Naive thymus-derived CD4-positive, alpha-beta T cell (primary cell): ENCODE measurements around the gene ATP1A3. TPM values are rescaled to one million over a fixed set of nuclear protein-coding genes. Genes with fewer than 3 reads are reported as not detected.

Experiments used
- ATAC-seq: fragments of 150-1000 bp; cut with Tn5 transposase; 2 replicates; pipeline ENCODE4 v1.10.0; 2021; ENCODE audit warnings: mild to moderate bottlenecking, moderate library complexity
- CTCF ChIA-PET: fragments of 350-600 bp; sonication (Branson Sonifier 250); formaldehyde crosslinking; loops from one replicate; lab custom pipeline; 2021; ENCODE audit warnings: antibody characterized with exemption; lab: Charles Lee
- POLR2A ChIA-PET: fragments of 350-600 bp; sonication (Branson Sonifier 250); formaldehyde crosslinking; loops from one replicate; lab custom pipeline; 2021; ENCODE audit warnings: antibody characterized with exemption, inconsistent platforms; lab: Charles Lee
- DNase-seq, 9 donors: peaks; one replicate each; pipeline versions ENCODE4 v3.0.0 to v3.0.0-alpha.2; 2020 to 2022; ENCODE audit warnings: mixed read lengths in 1 of 9
- H3K27ac ChIP-seq: one replicate; pipeline ENCODE4 v1.7.0; 2013; ENCODE audit warnings: mild to moderate bottlenecking, low read depth, low read length, moderate library complexity
- H3K27me3 ChIP-seq, 2 donors: one replicate each; pipeline ENCODE4 v1.7.0; 2013; ENCODE audit warnings: low read length in 2 of 2, mild to moderate bottlenecking in 2 of 2, moderate library complexity in 2 of 2; ENCODE audit not compliant: control insufficient read depth in 2 of 2, insufficient read depth in 2 of 2
- H3K36me3 ChIP-seq, 3 experiments: 1 replicate in 2 of 3; 2 replicates in 1 of 3; pipeline ENCODE4 v1.7.0; 2013; ENCODE audit warnings: low read length in 3 of 3, mild to moderate bottlenecking in 3 of 3, moderate library complexity in 1 of 3; ENCODE audit not compliant: insufficient read depth in 3 of 3, control insufficient read depth in 2 of 3
- H3K4me1 ChIP-seq, 2 donors: one replicate each; pipeline ENCODE4 v1.7.0; 2013; ENCODE audit warnings: low read length in 2 of 2, mild to moderate bottlenecking in 2 of 2, moderate library complexity in 1 of 2; ENCODE audit not compliant: control insufficient read depth in 2 of 2, insufficient read depth in 2 of 2
- H3K4me3 ChIP-seq: 2 replicates; pipeline ENCODE4 v1.7.0; 2013; ENCODE audit warnings: mild to moderate bottlenecking, low read length
- H3K9me3 ChIP-seq, 3 experiments: 1 replicate in 2 of 3; 2 replicates in 1 of 3; pipeline ENCODE4 v1.7.0; 2013; ENCODE audit warnings: low read length in 3 of 3; ENCODE audit not compliant: control insufficient read depth in 2 of 3
- H3K27ac Mint-ChIP-seq, 9 donors: one replicate each; pipeline ENCODE4 v1.8.0; 2020 to 2022; ENCODE audit warnings: mixed read lengths in 9 of 9, mild to moderate bottlenecking in 8 of 9, moderate library complexity in 5 of 9, inconsistent platforms in 2 of 9
- H3K27me3 Mint-ChIP-seq, 5 donors: one replicate each; pipeline ENCODE4 v1.8.0; 2021 to 2022; ENCODE audit warnings: mixed read lengths in 5 of 5, mild to moderate bottlenecking in 1 of 5
- H3K36me3 Mint-ChIP-seq, 5 donors: one replicate each; pipeline ENCODE4 v1.8.0; 2020 to 2022; ENCODE audit warnings: mixed read lengths in 5 of 5, mild to moderate bottlenecking in 3 of 5, inconsistent platforms in 1 of 5
- H3K4me1 Mint-ChIP-seq, 7 donors: one replicate each; pipeline ENCODE4 v1.8.0; 2020 to 2022; ENCODE audit warnings: mixed read lengths in 7 of 7, mild to moderate bottlenecking in 3 of 7, inconsistent platforms in 1 of 7
- H3K4me3 Mint-ChIP-seq, 10 donors: one replicate each; pipeline ENCODE4 v1.8.0; 2020 to 2022; ENCODE audit warnings: mild to moderate bottlenecking in 10 of 10, mixed read lengths in 10 of 10, moderate library complexity in 6 of 10, inconsistent platforms in 2 of 10
- H3K9me3 Mint-ChIP-seq, 11 donors: one replicate each; pipeline ENCODE4 v1.8.0; 2020 to 2022; ENCODE audit warnings: mixed read lengths in 11 of 11, mild to moderate bottlenecking in 4 of 11, inconsistent platforms in 1 of 11, moderate library complexity in 1 of 11
- intact Hi-C, 2 donors: fragments of 100-400 bp; cut with micrococcal nuclease; formaldehyde crosslinking; loops; one replicate each; pipeline ENCODE4 v1.15.1; 2023
- polyA plus RNA-seq, 2 donors: library from polyadenylated mRNA; unstranded; fragments of 300-500 nt; fragmentation: Illumina TruSeq; gene quantifications; one replicate each; pipeline ENCODE4 v1.2.3, GENCODE V29; 2021
- total RNA-seq, 6 experiments: library from RNA in 5 of 6; stranded (reverse) in 5 of 6; gene quantifications; 1 replicate in 5 of 6; 2 replicates in 1 of 6; pipeline ENCODE4 v1.2.3 and lab custom pipeline; 2021 to 2026

The ATP1A3 gene
- total and polyA plus RNA-seq, 7 experiments from 2014 or later: 0.54 to 5.0 (median 2.7) TPM

DNA sequence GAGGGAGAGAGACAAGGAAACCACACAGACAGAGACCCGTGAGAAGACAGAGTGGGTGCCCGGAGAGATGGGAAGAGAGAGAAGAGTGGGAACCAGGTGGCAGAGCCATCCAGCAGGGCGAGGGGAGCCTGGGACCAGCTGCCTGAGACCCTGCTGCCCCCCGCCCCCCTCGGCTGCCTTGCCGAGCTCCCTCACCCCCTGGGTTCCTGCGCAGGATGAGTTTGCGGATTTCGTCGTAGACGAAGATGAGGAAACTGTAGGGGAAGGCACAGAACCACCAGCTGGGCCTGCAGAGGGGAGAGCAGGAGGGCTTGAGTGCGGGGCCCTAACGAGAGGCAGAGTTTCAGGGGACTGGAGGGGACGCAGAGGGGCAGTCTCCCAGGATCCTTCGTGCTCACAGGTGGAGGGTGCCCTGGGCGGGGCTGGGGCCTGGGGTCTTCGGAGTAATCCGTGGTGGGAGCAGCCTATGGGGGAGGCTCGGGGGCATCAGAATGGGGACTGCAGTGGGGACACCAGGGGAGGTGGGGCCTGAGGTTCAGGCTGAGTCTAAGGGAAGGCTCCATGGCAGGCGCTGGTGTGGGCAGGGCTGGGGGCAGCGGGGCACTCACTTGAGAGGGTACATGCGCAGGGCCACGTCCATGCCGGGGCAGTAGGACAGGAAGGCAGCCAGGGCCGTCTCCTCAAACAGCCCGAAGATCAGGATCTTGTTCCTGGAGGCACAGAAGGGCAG, 26.8 kb downstream of the ATP1A3 start:
- H3K4me1 ChIP-seq: no peaks in the 10 kb centered on the region
- peaks cover 0 to 11% (median 0%) of the 10 kb centered on the region in 5 donors for H3K36me3 Mint-ChIP-seq
- H3K27ac Mint-ChIP-seq: peak overlapping the region in 1 of 9 donors; percentile 16
- ChIA-PET POLR2A (no interaction called here), CTCF (no interaction called here)
- peaks cover 0 to 5% (median 0%) of the 10 kb centered on the region in 7 donors for H3K4me1 Mint-ChIP-seq
- no peaks in the 10 kb centered on the region for H3K27me3 ChIP-seq
- no peaks in the 10 kb centered on the region for H3K36me3 ChIP-seq
- H3K4me3 Mint-ChIP-seq: peak overlapping the region in 1 of 10 donors; percentile 41
- H3K9me3 ChIP-seq: no peaks in the 10 kb centered on the region
- peaks cover 0 to 2% (median 0%) of the 10 kb centered on the region in 5 donors for H3K27me3 Mint-ChIP-seq
- intact Hi-C loops: no loop called here
- DNase-seq (no peak), ATAC-seq (peak; percentile 67)
- H3K9me3 Mint-ChIP-seq: peaks cover 0 to 1% (median 0%) of the 10 kb centered on the region in 11 donors
- H3K4me3 ChIP-seq: no peak overlapping the region
- H3K27ac ChIP-seq: no peak overlapping the region

DNA sequence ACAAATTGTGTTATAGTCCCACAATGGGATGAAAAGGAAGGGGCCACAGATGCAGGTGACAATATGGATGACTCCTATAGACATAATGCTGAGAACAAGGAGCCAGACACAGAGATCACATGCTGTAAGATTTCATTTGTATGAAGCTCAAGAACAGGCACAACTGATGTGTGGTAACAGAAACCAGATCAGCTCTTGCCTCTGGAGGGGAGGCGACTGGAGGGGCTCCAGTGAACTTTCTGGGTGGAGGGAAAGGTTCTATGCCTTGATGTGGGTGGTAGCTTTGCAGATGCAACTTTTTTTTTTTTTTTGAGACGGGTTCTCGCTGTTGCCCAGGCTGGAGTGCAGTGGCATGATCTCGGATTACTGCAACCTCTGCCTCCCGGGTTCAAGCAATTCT, 28.9 kb downstream of the ATP1A3 start:
- Mint-ChIP-seq H3K4me1 (peaks cover 0 to 5% (median 0%) of the 10 kb centered on the region in 7 donors), H3K9me3 (peaks cover 0 to 1% (median 0%) of the 10 kb centered on the region in 11 donors), H3K4me3 (no peak overlapping the region), H3K36me3 (peaks cover 0 to 5% (median 0%) of the 10 kb centered on the region in 5 donors), H3K27me3 (peaks cover 0 to 2% (median 0%) of the 10 kb centered on the region in 5 donors), H3K27ac (peak overlapping the region in 1 of 9 donors; percentile 51)
- Histone ChIP-seq H3K27ac (no peak overlapping the region), H3K27me3 (no peaks in the 10 kb centered on the region), H3K36me3 (no peaks in the 10 kb centered on the region), H3K4me3 (no peak overlapping the region), H3K4me1 (no peaks in the 10 kb centered on the region), H3K9me3 (no peaks in the 10 kb centered on the region)
- POLR2A ChIA-PET: no interaction called here
- DNase-seq (no peak), ATAC-seq (no peak)
- CTCF ChIA-PET: no interaction called here
- intact Hi-C loops: no loop called here

DNA sequence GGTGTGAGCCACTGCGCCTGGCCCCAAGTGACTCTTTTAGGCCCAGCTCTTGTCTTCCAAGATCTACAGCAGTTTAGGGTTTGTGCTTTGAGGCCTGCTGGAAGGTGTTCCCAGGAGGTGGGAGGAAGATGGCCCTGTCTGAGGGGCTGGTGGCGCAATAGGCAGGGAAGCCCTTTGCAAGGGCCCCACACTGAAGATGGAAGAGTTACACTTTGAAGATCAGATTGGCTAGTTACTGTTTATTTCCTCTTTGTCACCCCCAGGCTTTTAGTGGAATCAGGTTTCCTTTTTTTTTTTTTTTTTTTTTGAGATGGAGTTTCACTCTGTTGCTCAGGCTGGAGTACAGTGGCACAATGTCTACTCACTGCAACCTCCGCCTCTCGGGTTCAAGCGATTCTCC, 33.1 kb downstream of the ATP1A3 start:
- Mint-ChIP-seq H3K9me3 (no peaks in the 10 kb centered on the region), H3K4me3 (peak overlapping the region in 4 of 10 donors; percentile 12 to 51 (median 28)), H3K36me3 (peaks cover 0 to 6% (median 0%) of the 10 kb centered on the region in 5 donors), H3K27me3 (no peaks in the 10 kb centered on the region), H3K4me1 (peaks cover 17 to 22% (median 18%) of the 10 kb centered on the region in 7 donors), H3K27ac (peak overlapping the region in 1 of 9 donors; percentile 38)
- POLR2A ChIA-PET: no interaction called here
- no peaks in the 10 kb centered on the region for H3K9me3 ChIP-seq
- H3K4me1 ChIP-seq: peaks cover 8 to 9% of the 10 kb centered on the region in 2 donors
- ATAC-seq: no peak
- CTCF ChIA-PET: no interaction called here
- H3K36me3 ChIP-seq: peaks cover 0 to 15% (median 0%) of the 10 kb centered on the region in 3 experiments
- intact Hi-C loops: no loop called here
- no peak for DNase-seq
- no peak overlapping the region for H3K4me3 ChIP-seq
- no peak overlapping the region for H3K27ac ChIP-seq
- H3K27me3 ChIP-seq: no peaks in the 10 kb centered on the region

DNA sequence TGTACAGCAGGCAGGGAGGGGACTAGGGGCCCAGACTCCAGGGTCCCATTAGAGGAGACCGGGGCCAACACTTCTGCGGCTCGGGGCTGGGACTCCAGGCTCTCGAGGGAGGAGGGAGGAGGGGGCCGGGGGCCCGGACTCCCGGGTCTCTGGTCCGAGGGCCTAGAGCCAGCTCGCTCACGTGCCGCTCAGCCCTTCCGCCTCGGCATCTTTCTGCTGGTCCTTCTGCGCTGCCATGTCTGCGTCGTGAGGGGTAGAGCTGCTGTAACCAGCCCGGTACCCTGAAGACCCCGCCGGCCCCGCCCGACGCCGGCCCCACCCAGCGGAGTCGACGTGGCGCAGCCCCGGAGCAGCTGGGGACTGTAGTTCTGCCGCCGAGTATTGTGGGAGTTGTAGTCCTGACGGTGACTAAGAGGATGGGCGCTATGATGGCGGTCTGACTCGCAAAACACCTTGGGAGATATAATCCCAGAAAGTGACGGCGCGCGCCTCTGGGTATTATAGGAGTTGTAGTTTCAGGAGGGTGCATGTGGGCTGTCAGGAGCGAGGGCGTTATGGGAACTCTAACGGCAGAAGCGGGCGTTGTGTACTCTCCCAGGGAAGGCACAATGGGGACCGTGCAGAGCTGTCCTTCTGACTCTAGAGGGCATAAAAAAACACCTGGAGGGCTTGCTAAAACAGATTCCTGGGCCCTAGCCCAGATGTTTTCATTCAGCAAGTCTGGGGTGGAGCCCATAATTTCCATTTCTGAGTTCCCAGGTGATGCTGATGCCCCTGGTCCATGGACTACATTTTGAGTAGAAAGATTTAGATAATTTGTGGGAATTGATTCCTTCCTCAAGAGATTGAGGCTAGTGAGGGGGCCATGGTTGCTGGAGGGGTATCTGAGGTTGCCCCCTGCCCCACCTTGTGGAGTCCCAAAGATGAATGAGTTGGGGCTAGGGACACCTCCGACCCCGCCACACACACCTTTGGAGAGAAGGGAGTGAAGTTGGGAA, 34.7 kb downstream of the ATP1A3 start, which contains the start of gene RABAC1:
Gene RABAC1, minus strand, starts transcription at position 266 of the 998 bp plus-strand sequence. Its CDS starts 29 bp downstream, at position 237.
- peak within 1 kb of the TSS; percentile 74 to 94 (median 90) for H3K27ac Mint-ChIP-seq
- Histone ChIP-seq H3K9me3 (no peaks in the 10 kb centered on the region), H3K4me3 (peak within 1 kb of the TSS; percentile 78), H3K27me3 (no peaks in the 10 kb centered on the region), H3K4me1 (peaks cover 8 to 9% of the 10 kb centered on the region in 2 donors), H3K36me3 (peaks cover 0 to 17% (median 0%) of the 10 kb centered on the region in 3 experiments), H3K27ac (peak within 1 kb of the TSS; percentile 81)
- ATAC-seq (peak; percentile 95), DNase-seq (peak; percentile 67 to 91 (median 86))
- peaks cover 17 to 22% (median 18%) of the 10 kb centered on the region in 7 donors for H3K4me1 Mint-ChIP-seq
- POLR2A ChIA-PET: interaction anchor here (0.6 to 4.3 kb wide), 15 partner anchors 13 to 138 kb away, joined by 3 to 29 read pairs (median 4); partner anchors contain the start of genes ERFL and RPS19
- H3K36me3 Mint-ChIP-seq: peaks cover 0 to 6% (median 0%) of the 10 kb centered on the region in 5 donors
- H3K4me3 Mint-ChIP-seq: peak within 1 kb of the TSS; percentile 80 to 99 (median 91)
- CTCF ChIA-PET: interaction anchor here (1.0 to 1.7 kb wide), 5 partner anchors 72 to 100 kb away, joined by 3 to 6 read pairs (median 4); partner anchors contain the start of gene RPS19
- H3K27me3 Mint-ChIP-seq: no peaks in the 10 kb centered on the region
- H3K9me3 Mint-ChIP-seq: no peaks in the 10 kb centered on the region
- intact Hi-C loops: loop anchor here (1.0 to 5.0 kb wide), 14 partner anchors 33 to 366 kb away; partner anchors contain the start of genes ATP1A3 (in 2 of the 2), GSK3A (in 1 of the 2), MEGF8 (in 1 of the 2) and ZNF574 (in 1 of the 2)

DNA sequence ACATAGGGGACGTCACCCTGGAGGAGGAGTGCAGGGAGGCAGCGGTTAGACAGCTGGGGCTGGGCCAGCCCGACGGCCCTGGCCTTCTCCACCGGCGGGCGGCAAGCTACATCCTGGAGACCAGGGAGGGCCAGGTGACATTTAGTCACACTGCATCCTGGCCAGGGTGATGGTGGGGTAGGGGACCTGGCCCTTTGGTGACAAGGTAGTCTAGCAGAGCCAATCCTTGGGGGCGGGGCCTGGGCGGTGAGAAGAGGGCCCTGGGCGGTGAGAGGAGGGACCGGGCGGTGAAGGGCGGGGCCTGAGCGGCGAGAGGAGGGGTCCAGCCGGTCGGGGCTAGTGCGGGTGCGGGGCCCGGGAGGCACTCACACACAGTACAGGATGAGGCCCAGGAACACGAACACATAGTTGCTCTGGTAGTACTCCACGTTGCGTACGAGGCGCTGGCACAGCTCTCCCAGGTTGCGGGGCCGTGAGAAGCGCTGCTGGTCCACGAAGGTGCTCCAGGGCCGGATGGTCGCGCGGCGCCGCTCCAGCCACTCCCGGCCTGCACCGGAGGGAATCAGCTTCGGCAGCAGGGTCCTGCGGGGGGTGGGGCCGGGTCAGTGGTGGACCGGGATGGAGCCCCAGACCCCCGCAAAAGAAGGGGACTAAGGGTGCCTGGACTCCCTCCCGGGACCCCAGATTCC, 35.5 kb downstream of the ATP1A3 start:
- CTCF ChIA-PET: interaction anchor here (0.5 to 1.7 kb wide), 7 partner anchors 73 to 1516 kb away, joined by 3 to 6 read pairs (median 5); partner anchors contain the start of gene RPS19
- Histone ChIP-seq H3K9me3 (no peaks in the 10 kb centered on the region), H3K4me1 (peaks cover 8 to 9% of the 10 kb centered on the region in 2 donors), H3K27me3 (no peaks in the 10 kb centered on the region), H3K36me3 (peaks cover 0 to 17% (median 0%) of the 10 kb centered on the region in 3 experiments), H3K4me3 (peak overlapping the region; percentile 78), H3K27ac (peak overlapping the region; percentile 81)
- intact Hi-C loops: loop anchor here (1.0 to 5.0 kb wide), 14 partner anchors 34 to 367 kb away; partner anchors contain the start of genes ATP1A3 (in 2 of the 2), GSK3A (in 1 of the 2), MEGF8 (in 1 of the 2) and ZNF574 (in 1 of the 2)
- POLR2A ChIA-PET: interaction anchor here (0.9 to 4.3 kb wide), 16 partner anchors 12 to 106 kb away, joined by 3 to 29 read pairs (median 4); partner anchors contain the start of genes ERFL and RPS19
- Mint-ChIP-seq H3K36me3 (peaks cover 0 to 6% (median 0%) of the 10 kb centered on the region in 5 donors), H3K9me3 (no peaks in the 10 kb centered on the region), H3K4me1 (peaks cover 17 to 22% (median 18%) of the 10 kb centered on the region in 7 donors), H3K27ac (peak overlapping the region; percentile 74 to 93 (median 83)), H3K27me3 (no peaks in the 10 kb centered on the region), H3K4me3 (peak overlapping the region; percentile 80 to 99 (median 91))
- DNase-seq: peak; percentile 63 to 91 (median 77)
- peak; percentile 73 for ATAC-seq
